Osteocyte (in vitro differentiated cells): Measurements from ENCODE around the gene CYTH2. TPM values are rescaled to one million over a fixed set of nuclear protein-coding genes. Genes with fewer than 3 reads are reported as not detected.

ENCODE experiments used
- DNase-seq: peaks from one replicate; pipeline ENCODE4 v3.0.0; 2021; ENCODE audit warnings: mixed read lengths; ENCODE audit not compliant: unreplicated experiment; ENCODE audit errors: extremely low spot score
- H3K27ac Mint-ChIP-seq: one replicate; pipeline ENCODE4 v1.8.0; 2021; ENCODE audit warnings: mild to moderate bottlenecking, mixed read lengths; ENCODE audit not compliant: unreplicated experiment
- H3K27me3 Mint-ChIP-seq: one replicate; pipeline ENCODE4 v1.8.0; 2021; ENCODE audit warnings: mixed read lengths; ENCODE audit not compliant: unreplicated experiment
- H3K36me3 Mint-ChIP-seq: one replicate; pipeline ENCODE4 v1.8.0; 2021; ENCODE audit warnings: mixed read lengths; ENCODE audit not compliant: unreplicated experiment
- H3K4me1 Mint-ChIP-seq: one replicate; pipeline ENCODE4 v1.8.0; 2021; ENCODE audit warnings: mixed read lengths; ENCODE audit not compliant: unreplicated experiment
- H3K4me3 Mint-ChIP-seq: one replicate; pipeline ENCODE4 v1.8.0; 2021; ENCODE audit warnings: mild to moderate bottlenecking, moderate library complexity, mixed read lengths; ENCODE audit not compliant: unreplicated experiment
- H3K9me3 Mint-ChIP-seq: one replicate; pipeline ENCODE4 v1.8.0; 2021; ENCODE audit warnings: mixed read lengths; ENCODE audit not compliant: unreplicated experiment
- total RNA-seq: library from RNA; stranded (reverse); gene quantifications from 2 replicates; pipeline ENCODE4 v1.2.1, GENCODE V29; 2021
- TF ChIP-seq, protein P1 (sequence below): fragments of 200-600 bp; sonication (generic); IDR thresholded peaks from 2 replicates; pipeline ENCODE4 v1.5.0; 2021; ENCODE audit warnings: antibody characterized with exemption, mild to moderate bottlenecking, moderate library complexity

CYTH2 gene
- total RNA-seq, 1 donor from 2014 or later, result 107 TPM

DNA sequence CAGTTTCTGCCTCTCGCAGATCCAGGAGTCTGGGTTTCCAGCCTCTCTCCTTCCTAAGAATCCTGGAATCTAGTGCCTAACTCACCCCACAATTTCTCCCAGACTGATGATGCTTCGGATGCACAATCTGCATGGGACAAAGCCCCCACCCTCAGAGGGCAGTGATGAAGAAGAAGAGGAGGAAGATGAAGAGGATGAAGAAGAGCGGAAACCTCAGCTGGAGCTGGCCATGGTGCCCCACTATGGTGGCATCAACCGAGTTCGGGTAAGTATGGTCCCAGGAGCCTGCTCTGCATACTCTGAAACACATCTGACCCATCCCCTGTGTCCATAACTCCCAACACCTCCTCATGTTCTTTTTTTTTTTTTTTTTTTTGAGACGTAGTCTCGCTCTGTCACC lies 22.6 kb upstream of the CYTH2 start:
- DNase-seq, result no peak
- Mint-ChIP-seq H3K4me1 (peaks cover 14% of the 10 kb centered on the region), H3K27me3 (no peaks in the 10 kb centered on the region), H3K27ac (no peak overlapping the region), H3K36me3 (peaks cover 23% of the 10 kb centered on the region), H3K4me3 (peak overlapping the region; percentile 92), H3K9me3 (no peaks in the 10 kb centered on the region)
- TF ChIP-seq, protein P1, sequence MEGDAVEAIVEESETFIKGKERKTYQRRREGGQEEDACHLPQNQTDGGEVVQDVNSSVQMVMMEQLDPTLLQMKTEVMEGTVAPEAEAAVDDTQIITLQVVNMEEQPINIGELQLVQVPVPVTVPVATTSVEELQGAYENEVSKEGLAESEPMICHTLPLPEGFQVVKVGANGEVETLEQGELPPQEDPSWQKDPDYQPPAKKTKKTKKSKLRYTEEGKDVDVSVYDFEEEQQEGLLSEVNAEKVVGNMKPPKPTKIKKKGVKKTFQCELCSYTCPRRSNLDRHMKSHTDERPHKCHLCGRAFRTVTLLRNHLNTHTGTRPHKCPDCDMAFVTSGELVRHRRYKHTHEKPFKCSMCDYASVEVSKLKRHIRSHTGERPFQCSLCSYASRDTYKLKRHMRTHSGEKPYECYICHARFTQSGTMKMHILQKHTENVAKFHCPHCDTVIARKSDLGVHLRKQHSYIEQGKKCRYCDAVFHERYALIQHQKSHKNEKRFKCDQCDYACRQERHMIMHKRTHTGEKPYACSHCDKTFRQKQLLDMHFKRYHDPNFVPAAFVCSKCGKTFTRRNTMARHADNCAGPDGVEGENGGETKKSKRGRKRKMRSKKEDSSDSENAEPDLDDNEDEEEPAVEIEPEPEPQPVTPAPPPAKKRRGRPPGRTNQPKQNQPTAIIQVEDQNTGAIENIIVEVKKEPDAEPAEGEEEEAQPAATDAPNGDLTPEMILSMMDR, result no peak

DNA sequence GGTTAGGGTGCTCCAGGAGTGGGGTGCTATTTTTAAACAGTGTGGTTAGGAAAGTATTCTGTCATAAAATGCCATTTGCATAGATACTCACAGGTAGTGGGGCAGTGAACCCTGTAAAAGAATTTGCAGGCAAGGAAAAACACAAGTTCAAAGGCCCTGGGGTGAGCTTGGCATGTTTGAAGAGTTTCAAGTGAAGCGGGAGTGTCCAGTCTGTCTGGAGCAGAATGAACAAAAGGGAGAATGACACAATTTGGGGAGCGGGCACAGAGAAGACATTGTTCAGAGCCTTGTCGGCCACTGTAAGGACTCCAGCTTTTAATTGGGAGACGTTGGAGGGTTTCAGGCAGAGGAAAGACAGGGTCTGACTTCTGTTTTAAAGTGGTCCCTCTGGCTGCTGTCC lies 20.6 kb upstream of the CYTH2 start:
- no peak for DNase-seq
- H3K9me3 Mint-ChIP-seq, result no peaks in the 10 kb centered on the region
- no peak overlapping the region for H3K27ac Mint-ChIP-seq
- H3K4me1 Mint-ChIP-seq, result peaks cover 14% of the 10 kb centered on the region
- TF ChIP-seq, protein P1, result no peak
- no peaks in the 10 kb centered on the region for H3K27me3 Mint-ChIP-seq
- H3K4me3 Mint-ChIP-seq, result no peak overlapping the region
- peaks cover 28% of the 10 kb centered on the region for H3K36me3 Mint-ChIP-seq

DNA sequence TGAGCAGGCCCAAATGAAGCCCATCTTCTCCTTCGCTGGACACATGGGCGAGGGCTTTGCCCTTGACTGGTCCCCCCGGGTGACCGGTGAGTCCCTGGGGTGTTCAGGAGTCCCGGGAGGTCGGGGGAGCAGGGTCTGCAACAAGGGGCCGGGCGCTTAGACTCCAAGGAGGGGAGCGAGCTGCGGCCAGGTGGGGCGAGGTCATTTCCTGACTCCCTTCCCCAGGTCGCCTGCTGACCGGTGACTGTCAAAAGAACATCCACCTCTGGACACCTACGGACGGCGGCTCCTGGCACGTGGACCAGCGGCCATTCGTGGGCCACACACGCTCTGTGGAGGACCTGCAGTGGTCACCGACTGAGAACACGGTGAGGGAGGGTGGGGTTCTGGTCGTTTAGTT lies 18.7 kb upstream of the CYTH2 start:
- Mint-ChIP-seq H3K4me3 (no peak overlapping the region), H3K27ac (no peak overlapping the region), H3K27me3 (no peaks in the 10 kb centered on the region), H3K4me1 (peaks cover 6% of the 10 kb centered on the region), H3K9me3 (no peaks in the 10 kb centered on the region), H3K36me3 (peaks cover 30% of the 10 kb centered on the region)
- TF ChIP-seq, protein P1, result no peak
- no peak for DNase-seq

DNA sequence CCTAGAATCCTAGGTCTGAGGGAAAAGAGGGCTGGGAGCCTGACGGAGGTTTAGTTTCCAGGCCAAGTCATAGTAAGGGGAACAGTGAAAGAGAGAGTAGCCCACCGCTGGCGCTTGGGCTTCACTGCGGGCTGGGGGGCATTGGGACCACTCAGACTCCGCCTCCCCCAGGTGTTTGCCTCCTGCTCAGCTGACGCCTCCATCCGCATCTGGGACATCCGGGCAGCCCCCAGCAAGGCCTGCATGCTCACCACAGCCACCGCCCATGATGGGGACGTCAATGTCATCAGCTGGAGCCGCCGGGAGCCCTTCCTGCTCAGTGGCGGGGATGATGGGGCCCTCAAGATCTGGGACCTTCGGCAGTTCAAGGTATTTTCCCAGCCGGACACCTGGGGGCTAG lies 18.3 kb upstream of the CYTH2 start:
- Mint-ChIP-seq H3K27ac (no peak overlapping the region), H3K4me3 (no peak overlapping the region), H3K4me1 (peaks cover 6% of the 10 kb centered on the region), H3K9me3 (no peaks in the 10 kb centered on the region), H3K27me3 (no peaks in the 10 kb centered on the region), H3K36me3 (peaks cover 30% of the 10 kb centered on the region)
- TF ChIP-seq, protein P1, result no peak
- no peak for DNase-seq

DNA sequence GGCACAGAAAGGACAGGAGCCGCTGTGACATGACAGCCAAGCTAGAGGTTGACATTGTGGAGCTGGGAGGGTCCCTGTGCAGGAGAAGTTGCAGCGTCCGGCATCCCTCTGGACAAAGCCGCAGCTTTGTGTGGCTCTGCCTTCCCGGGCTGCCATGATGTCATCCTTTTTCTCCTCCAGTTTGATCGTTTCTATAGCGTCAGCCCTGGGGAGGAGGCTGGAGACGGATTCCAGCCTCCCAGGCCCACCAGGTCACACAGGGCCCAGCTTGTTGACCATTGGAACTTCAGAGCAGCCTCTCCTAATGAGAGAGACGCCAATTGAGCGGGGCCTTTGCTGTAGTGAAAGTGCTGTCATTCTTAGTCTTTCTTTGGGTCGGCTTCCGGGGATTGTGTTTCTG lies 17.5 kb upstream of the CYTH2 start:
- Mint-ChIP-seq H3K36me3 (peaks cover 30% of the 10 kb centered on the region), H3K27me3 (no peaks in the 10 kb centered on the region), H3K4me1 (peaks cover 2% of the 10 kb centered on the region), H3K27ac (no peak overlapping the region), H3K4me3 (no peak overlapping the region), H3K9me3 (no peaks in the 10 kb centered on the region)
- TF ChIP-seq, protein P1, result no peak
- DNase-seq, result no peak
